Measurements from ENCODE around the gene PTPRN2. TPM values are rescaled to one million over a fixed set of nuclear protein-coding genes. Genes with fewer than 3 reads are reported as not detected.

PTPRN2 gene
- total RNA-seq, 1 experiment from 2014 or later, result 0.11 TPM

DNA sequence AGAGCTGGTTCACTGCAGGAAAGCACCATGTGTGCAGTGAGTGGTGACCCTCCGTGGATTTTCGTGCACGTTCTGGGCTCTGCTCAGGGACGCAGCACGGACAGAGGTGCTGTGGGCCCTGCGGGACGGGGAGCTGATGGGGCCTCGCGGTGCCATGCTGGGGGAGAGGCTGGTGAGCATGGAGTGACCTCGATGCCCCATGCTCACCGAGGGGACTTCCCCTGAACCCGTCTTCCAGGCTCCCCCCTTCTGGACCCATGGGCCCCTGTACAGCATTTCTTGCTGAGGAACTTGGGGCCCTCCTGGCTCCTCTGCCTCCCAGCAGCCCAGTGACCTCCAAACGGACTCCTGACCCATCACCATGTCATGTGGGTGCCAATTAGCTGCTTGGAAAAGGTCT is 997.1 kb downstream of the PTPRN2 start:
- no peak for TF ChIP-seq EZH2 (IDR thresholded peaks at IDR 0.05; ENCODE audit: borderline replicate concordance, low read depth, low read length, poor library complexity, severe bottlenecking)
- TF ChIP-seq, protein P1, sequence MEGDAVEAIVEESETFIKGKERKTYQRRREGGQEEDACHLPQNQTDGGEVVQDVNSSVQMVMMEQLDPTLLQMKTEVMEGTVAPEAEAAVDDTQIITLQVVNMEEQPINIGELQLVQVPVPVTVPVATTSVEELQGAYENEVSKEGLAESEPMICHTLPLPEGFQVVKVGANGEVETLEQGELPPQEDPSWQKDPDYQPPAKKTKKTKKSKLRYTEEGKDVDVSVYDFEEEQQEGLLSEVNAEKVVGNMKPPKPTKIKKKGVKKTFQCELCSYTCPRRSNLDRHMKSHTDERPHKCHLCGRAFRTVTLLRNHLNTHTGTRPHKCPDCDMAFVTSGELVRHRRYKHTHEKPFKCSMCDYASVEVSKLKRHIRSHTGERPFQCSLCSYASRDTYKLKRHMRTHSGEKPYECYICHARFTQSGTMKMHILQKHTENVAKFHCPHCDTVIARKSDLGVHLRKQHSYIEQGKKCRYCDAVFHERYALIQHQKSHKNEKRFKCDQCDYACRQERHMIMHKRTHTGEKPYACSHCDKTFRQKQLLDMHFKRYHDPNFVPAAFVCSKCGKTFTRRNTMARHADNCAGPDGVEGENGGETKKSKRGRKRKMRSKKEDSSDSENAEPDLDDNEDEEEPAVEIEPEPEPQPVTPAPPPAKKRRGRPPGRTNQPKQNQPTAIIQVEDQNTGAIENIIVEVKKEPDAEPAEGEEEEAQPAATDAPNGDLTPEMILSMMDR (conservative IDR thresholded peaks at IDR 0.05; ENCODE audit: low read depth, low read length), result no peak
- Histone ChIP-seq H3K27me3 (replicated peaks; ENCODE audit: insufficient read depth, low read depth, low read length, poor library complexity) (peaks cover 29% of the 10 kb centered on the region), H3K9me3 (ENCODE audit: low read depth, low read length, poor library complexity, severe bottlenecking) (no peaks in the 10 kb centered on the region), H3K36me3 (ENCODE audit: insufficient read depth, low read length, poor library complexity, severe bottlenecking) (no peaks in the 10 kb centered on the region), H3K27ac (ENCODE audit: low read depth, low read length, poor library complexity, severe bottlenecking) (no peak overlapping the region), H3K4me3 (ENCODE audit: low read depth, low read length, poor library complexity, severe bottlenecking) (no peak overlapping the region), H3K4me1 (ENCODE audit: insufficient read depth, low read length, poor library complexity, severe bottlenecking) (no peaks in the 10 kb centered on the region)
- BruUV-seq (replicated peaks), result no TSS peak
- ChIA-PET CTCF (no interaction called here), POLR2A (ENCODE audit: low non-redundant PET) (no interaction called here)
- DNase-seq (ENCODE audit: low spot score), result no peak
- intact Hi-C loops (cut with micrococcal nuclease; ENCODE audit: unreplicated experiment), result no loop called here

DNA sequence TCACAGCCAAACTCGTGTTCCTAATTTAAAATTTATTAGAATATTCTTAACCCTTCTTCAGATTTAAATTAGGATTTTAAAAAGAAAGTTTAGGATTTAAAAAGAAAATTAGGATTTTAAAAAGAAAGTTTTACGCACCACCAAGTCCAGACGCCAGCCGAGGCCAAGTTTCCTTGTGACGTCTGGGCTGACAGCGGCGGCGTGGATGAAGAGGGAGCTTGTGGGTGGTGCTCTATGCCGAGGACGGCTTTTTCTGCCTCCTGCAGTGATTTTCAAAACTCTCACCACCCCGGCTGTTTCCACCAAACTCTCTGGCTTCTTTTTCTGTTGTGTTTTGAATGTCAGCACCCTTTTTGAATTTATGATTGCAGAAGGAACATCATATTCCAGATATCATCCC is 997.9 kb downstream of the PTPRN2 start:
- Histone ChIP-seq H3K9me3 (ENCODE audit: low read depth, low read length, poor library complexity, severe bottlenecking) (no peaks in the 10 kb centered on the region), H3K36me3 (ENCODE audit: insufficient read depth, low read length, poor library complexity, severe bottlenecking) (no peaks in the 10 kb centered on the region), H3K27me3 (replicated peaks; ENCODE audit: insufficient read depth, low read depth, low read length, poor library complexity) (peaks cover 36% of the 10 kb centered on the region), H3K4me1 (ENCODE audit: insufficient read depth, low read length, poor library complexity, severe bottlenecking) (no peaks in the 10 kb centered on the region), H3K4me3 (ENCODE audit: low read depth, low read length, poor library complexity, severe bottlenecking) (no peak overlapping the region), H3K27ac (ENCODE audit: low read depth, low read length, poor library complexity, severe bottlenecking) (no peak overlapping the region)
- BruUV-seq (replicated peaks), result no TSS peak
- intact Hi-C loops (cut with micrococcal nuclease; ENCODE audit: unreplicated experiment), result no loop called here
- TF ChIP-seq, protein P1 (conservative IDR thresholded peaks at IDR 0.05; ENCODE audit: low read depth, low read length), result no peak
- TF ChIP-seq EZH2 (IDR thresholded peaks at IDR 0.05; ENCODE audit: borderline replicate concordance, low read depth, low read length, poor library complexity, severe bottlenecking), result no peak
- DNase-seq (ENCODE audit: low spot score), result no peak
- ChIA-PET CTCF (no interaction called here), POLR2A (ENCODE audit: low non-redundant PET) (no interaction called here)

DNA sequence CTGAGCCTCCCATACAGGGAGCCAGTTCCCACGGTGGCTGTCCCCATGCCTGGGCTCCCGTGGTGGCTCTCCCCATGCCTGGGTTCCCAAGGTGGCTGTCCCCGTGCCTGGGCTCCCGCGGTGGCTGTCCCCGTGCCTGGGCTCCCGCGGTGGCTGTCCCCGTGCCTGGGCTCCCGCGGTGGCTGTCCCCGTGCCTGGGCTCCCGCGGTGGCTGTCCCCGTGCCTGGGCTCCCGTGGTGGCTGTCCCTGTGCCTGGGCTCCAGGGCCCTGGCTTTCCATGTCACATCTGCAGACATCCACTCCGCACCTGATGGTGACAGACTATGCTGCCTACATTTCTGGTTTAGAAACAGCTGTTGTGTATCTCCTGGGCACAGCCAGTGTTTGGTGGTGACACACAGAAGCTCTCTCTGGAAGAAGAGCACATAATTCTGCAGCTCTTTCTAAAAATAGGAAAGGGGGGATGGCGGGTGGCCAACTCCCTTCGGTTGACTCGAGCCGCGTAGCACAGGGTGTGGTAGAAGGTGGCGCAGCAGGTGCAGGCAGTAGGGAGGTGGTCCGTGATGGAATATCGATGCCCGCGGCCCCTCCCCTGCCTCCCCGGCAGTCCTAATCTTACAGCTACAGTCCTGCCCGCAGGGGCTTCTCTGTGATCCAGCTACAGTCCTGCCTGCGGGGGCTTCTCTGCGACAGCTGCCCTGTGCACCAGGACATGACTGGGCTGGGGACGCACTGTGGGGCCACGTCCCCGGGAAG is 999.6 kb downstream of the PTPRN2 start:
- H3K27ac ChIP-seq (ENCODE audit: low read depth, low read length, poor library complexity, severe bottlenecking), result no peak overlapping the region
- TF ChIP-seq, protein P1 (conservative IDR thresholded peaks at IDR 0.05; ENCODE audit: low read depth, low read length), result no peak
- ChIA-PET POLR2A (ENCODE audit: low non-redundant PET) (no interaction called here), CTCF (no interaction called here)
- no peaks in the 10 kb centered on the region for H3K4me1 ChIP-seq (ENCODE audit: insufficient read depth, low read length, poor library complexity, severe bottlenecking)
- intact Hi-C loops (cut with micrococcal nuclease; ENCODE audit: unreplicated experiment), result no loop called here
- H3K36me3 ChIP-seq (ENCODE audit: insufficient read depth, low read length, poor library complexity, severe bottlenecking), result no peaks in the 10 kb centered on the region
- no peak overlapping the region for H3K4me3 ChIP-seq (ENCODE audit: low read depth, low read length, poor library complexity, severe bottlenecking)
- no TSS peak for BruUV-seq (replicated peaks)
- no peaks in the 10 kb centered on the region for H3K9me3 ChIP-seq (ENCODE audit: low read depth, low read length, poor library complexity, severe bottlenecking)
- DNase-seq (ENCODE audit: low spot score), result no peak
- peaks cover 44% of the 10 kb centered on the region for H3K27me3 ChIP-seq (replicated peaks; ENCODE audit: insufficient read depth, low read depth, low read length, poor library complexity)

Data from A673 (cell line).